Choroid plexus epithelial cell (primary cell): ENCODE data around the gene SHISAL1.

Experiments used
- DNase-seq: peaks from one replicate; pipeline ENCODE4 v3.0.0-alpha.2; 2010; ENCODE audit warnings: low read depth
- H3K4me3 ChIP-seq: 2 replicates; pipeline ENCODE4 v1.5.1; 2011; ENCODE audit warnings: low read depth, mild to moderate bottlenecking, control low read depth, low read length, moderate library complexity
- CTCF ChIP-seq: conservative IDR thresholded peaks from 2 replicates; pipeline ENCODE4 v1.5.1; 2011; ENCODE audit warnings: low read depth, mild to moderate bottlenecking, control low read depth, inconsistent platforms, low read length, moderate library complexity

SHISAL1 gene

GRCh38 chr22:44312766-44313165 is at the start of gene SHISAL1:
Gene SHISAL1, minus strand, starts transcription at chr22:44312951. Its CDS starts 12,006 bp downstream, at chr22:44300945.
- TF ChIP-seq CTCF = no peak
- H3K4me3 ChIP-seq = no peak within 1 kb of the TSS
- peak; percentile 58 for DNase-seq

- TF ChIP-seq CTCF = no peak
- no peak for DNase-seq
- H3K4me3 ChIP-seq = no peak overlapping the region
Measured at GRCh38 chr22:44361391-44362126, 48.8 kb upstream of the SHISAL1 start.

GRCh38 chr22:44360668-44361381 is 48.1 kb upstream of the SHISAL1 start:
- DNase-seq = peak; percentile 37
- no peak overlapping the region for H3K4me3 ChIP-seq
- TF ChIP-seq CTCF = peak; percentile 37

GRCh38 chr22:44360306-44360667 is 47.5 kb upstream of the SHISAL1 start:
- TF ChIP-seq CTCF = no peak
- DNase-seq = no peak
- H3K4me3 ChIP-seq = no peak overlapping the region

- no peak overlapping the region for H3K4me3 ChIP-seq
- TF ChIP-seq CTCF = no peak
- no peak for DNase-seq
Measured at GRCh38 chr22:44359496-44360110, 46.9 kb upstream of the SHISAL1 start.

- no peak for DNase-seq
- H3K4me3 ChIP-seq = no peak overlapping the region
Measured at GRCh38 chr22:44358709-44359440, 46.1 kb upstream of the SHISAL1 start.

More at GRCh38 chr22:44358709-44359440, 46.1 kb upstream of the SHISAL1 start:
- no peak for TF ChIP-seq CTCF
